Activated T-helper 2 cell treated with anti-CD3 and anti-CD28 coated beads, Interferon-gamma antibody, Interleukin-2, Interleukin-4, amounts not matched to agents 10 μg/mL and 5 μg/mL and 100 μg/mL, durations not matched to agents 14 hours and 24 hours and 36 hours (primary cell): ENCODE measurements around the gene CHRFAM7A. TPM values are rescaled to one million over a fixed set of nuclear protein-coding genes. Genes with fewer than 3 reads are reported as not detected.

Source experiments
- total RNA-seq: library from RNA; stranded (reverse); gene quantifications from 2 replicates; pipeline ENCODE4 v1.2.3, GENCODE V29; 2022

Gene CHRFAM7A
- total RNA-seq, 1 donor from 2014 or later = not detected

Other genes starting within 250 kb of the CHRFAM7A start
- 2.9 and 3.0 TPM in 2 replicates for gene GOLGA8R, start 20.7 kb upstream of the CHRFAM7A start, total RNA-seq
- 1.3 and 1.4 TPM in 2 replicates for gene GOLGA8Q, start 158.5 kb upstream of the CHRFAM7A start, total RNA-seq
- gene GOLGA8H, start 210.5 kb upstream of the CHRFAM7A start, total RNA-seq = 0.37 and 0.76 TPM in 2 replicates